ENCODE results near the gene POTEC.
"Not testable (repeated sequence)": the region's sequence is repeated elsewhere in the genome, so short reads cannot be mapped to it uniquely, and the experiment has no call there.

POTEC gene
- 0 reads per million in 3 experiments for total RNA-seq

DNA sequence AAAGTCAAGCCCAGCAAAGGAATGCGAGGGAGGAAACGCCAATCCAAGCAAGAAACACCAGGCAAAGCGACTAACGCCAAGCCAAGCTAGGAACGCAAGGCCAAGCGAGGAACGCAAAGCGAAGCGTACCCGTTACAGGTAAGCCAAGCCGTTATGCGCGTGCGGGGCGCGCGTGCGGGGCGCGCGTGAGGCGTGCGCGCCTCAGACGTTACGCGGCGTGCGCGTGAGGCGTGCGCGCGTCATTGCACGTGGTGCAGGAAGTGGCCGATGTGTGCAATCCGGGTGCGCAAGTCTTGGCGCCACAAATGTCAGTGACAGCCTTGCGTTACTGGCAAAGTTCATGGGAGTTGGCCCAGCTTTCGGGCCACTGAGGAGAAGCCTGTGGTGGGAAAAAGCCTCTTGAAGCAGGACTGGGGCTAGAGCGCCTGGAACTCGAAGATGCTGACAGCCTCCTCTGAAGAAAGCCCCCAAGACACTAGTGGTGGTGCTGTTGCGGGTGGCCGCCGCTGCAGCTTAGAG is at the start of gene POTEC:
POTEC (minus strand) TSS at position 155 of the 519 bp plus-strand sequence. CDS start 454 bp downstream, outside the sequence.
- not testable (repeated sequence) for DNase-seq

DNA sequence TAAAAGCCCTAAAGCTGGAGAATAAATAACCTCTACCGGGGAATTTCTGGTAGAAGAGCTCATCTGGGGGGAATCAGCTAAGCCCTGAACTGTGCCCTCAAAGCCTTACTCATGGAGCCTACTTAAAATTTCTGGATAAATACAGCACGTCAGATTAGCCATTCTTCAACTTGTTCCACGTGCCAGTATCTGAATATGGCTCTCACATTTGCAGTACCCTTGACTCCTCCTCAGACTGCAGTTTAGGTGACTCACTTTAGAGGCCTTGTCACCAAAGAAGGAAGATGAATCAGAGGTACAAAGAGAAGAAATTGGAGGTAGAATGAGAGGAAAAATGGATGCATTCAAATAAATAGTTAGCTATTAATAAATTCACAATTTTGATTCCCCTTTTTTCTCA is 34.6 kb upstream of the POTEC start:
- DNase-seq, result no peak

DNA sequence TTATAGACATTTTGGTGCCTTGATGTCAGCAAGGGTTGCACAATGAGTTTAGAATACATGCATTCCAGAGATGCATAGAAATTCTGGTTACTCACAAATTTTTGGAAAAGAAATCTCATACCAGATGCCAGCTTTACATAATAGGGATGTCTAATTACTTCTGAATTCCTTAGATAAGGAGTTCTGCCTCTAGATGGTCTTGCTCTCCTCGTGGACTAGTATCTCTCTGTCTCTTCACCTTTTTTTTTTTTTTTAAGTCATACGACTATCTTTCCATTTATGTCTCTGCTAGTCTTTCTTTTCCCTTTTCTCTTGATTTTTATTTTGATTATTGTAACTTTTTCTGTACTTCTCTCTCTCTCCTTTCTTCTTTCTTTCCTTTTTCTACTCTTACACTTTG is 16.1 kb upstream of the POTEC start:
- DNase-seq, result not testable (repeated sequence)

DNA sequence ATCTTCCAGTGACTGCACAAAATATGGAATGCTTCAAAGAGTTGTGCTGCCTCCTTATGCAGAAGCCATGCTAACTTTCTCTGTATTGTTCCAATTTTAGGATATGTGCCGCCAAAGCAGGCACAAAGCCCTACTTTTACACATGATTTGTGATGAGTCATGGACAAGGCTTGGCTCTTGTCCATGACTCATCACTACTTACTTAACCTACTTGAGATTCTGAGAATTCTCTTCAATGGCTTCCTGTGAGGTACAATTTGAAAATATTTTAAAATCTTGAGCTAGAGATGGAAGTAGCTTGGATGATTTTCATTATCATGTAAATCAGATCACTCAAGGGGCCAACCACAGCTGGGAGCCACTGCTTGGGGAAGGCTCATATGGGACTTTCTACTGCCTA is 11.7 kb downstream of the POTEC start:
- DNase-seq, result not testable (repeated sequence)

DNA sequence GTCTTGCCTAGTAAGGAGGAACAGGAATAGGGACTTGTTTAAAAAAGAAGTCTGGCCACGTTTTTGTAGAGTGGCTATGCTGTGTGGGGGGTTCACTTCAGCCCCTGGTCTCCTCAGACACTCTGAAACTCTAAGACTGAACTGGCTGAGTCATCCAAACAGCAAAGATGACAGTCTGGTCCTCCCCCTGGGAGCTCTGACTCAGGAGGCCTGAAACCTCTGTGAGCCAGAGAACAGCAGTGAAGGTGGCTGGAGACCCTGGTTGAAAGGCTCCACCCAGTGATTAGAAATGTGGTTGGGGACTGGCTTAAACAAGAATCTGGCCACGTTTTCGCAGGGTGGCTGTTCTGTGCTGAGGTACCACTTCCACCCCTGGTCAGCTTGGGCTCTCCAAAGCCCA is 32.7 kb downstream of the POTEC start:
- not testable (repeated sequence) for DNase-seq

DNA sequence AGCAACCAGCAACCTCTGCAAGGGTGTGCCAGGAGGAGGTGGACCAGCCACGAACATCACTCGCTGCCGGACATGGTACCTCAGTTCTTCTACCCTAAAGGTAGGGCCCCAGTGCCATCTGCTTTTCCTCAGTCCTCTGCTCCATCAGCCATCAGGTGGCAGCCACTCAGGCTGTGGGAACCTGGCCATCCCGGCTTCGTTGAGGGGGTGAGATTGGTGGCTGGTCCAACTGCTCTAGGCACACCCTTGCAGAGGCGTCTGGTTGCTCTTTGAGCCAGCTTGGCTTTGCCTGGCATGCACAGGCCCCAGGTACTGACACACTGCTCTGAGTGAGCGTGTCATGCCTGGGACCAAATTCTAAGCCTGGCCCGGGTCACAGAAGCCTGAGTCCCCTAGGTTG is 39.7 kb downstream of the POTEC start:
- not testable (repeated sequence) for DNase-seq

DNA sequence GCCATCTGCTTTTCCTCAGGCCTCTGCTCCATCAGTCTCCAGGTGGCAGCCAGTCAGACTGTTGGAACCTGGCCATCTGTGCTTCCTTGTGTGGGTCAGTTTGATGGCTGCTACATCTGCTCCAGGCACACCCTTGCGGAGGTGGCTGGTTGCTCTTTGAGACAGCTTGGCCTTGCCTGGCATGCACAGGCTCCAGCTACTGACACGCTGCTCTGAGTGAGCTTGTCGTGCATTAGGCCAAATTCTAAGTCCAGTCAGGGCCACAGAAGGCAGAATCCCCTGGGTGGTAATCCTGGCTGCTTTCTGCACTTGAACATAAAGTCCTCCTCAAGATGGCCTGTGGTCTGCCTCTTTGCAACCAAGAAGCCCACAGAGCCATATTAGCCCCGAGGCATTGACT is 41.5 kb downstream of the POTEC start:
- DNase-seq, result not testable (repeated sequence)

DNA sequence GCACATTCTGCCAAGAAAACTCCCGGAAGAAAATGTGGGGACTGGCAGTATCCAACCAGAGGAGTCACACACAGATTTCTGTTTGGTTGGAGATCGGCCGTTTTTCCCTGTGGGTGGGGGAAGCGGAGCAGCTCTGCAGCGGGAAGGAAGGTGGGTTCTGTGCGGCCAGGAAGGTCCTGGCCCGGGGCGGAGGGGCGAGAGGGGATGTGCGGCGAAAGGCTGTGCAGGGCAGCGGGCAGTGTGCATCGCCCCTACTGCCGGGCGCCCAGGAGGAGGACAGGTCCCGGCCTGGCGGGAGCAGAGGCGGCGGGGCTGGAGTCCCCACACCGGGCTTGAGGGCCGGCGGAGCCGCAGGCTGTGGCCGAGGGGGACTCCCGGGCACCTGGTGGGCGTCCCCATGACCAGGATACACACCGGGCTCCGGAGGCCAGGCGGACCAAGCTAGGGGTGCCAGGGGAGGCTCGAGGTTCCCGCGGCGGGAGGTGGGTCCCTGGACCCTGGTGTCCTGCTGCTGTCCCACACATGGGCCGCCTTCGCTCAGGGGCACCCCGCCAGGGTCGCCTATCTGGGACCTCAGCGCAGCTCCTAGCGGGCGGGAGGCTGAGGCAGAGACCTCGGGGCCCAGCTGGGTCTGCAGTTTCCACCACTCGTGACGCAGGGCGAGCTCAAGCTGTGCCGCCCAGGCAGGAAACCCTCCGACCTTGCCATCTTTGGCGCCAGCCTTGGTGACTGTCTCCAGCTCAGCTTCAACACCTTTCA is 54.0 kb downstream of the POTEC start:
- not testable (repeated sequence) for DNase-seq

DNA sequence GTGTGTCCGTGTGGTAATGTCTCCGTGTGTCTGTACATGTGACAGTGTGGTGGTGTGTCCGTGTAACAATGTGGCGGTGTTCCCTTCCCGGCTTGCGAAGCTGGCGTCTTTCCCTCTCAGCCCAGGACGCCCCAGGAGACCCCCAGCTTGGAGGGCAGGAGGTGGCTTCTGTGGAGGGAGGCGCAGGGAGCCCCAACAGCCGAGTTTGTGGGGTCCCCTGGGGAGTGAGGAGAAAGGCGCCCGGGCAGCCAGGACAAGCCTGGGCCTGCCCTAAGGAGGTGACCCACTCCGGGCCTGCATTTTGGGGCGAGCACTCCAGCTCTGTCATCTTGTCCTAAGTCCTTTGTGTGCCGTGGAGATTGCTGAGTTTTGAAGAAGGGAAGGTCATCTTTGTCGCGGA is 54.6 kb downstream of the POTEC start:
- not testable (repeated sequence) for DNase-seq

DNA sequence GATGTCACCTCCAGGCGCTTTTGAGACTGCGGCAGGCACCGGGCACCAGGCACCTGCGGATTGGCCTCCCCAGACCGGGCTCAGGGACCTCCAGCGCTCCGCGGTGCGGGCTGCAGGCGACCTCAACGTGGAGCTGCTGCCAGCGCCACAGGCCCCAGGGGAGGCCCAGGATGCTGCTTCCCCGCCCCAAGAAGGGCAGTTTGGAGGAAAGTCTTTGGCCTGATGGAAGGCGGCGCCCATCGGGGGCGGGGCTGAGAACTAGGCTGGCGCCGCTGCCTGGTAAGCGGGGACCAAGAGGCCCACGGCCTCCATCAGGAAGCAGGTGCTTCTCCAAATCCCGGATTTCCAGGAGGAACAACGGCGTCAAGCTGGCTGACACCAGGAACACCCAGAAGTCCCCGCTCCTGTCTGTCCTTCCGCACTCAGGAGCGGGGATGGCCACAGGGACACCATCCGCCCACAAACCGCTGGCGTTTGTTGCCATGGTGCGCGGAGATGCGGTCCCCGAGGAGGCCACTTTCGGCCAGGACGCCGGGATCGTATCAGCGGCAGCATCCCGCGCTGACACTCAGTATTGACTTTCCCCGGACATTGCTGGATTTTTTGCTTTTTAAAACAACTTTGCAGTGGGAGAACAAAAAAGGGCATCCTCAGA is 56.3 kb downstream of the POTEC start:
- DNase-seq, result not testable (repeated sequence)

DNA sequence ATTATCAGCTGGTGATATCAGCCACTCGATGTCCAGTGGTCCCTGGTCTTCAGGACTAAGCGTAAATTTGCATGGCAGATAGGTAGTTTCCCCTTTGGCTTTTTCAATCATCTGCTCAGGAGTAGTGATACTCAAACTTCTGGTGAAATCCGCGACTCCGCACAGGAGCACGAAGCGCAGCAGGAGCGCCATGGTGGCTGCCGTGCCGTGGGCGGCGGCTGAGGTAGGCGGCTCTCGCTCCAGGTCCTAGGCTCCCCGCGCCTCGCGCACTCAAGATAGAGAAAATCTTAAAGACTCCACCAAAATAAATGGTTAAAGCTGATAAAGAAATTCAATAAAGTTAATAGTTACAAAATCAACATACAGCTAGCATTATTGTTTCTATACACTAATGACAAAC is 64.3 kb downstream of the POTEC start:
- not testable (repeated sequence) for DNase-seq

DNA sequence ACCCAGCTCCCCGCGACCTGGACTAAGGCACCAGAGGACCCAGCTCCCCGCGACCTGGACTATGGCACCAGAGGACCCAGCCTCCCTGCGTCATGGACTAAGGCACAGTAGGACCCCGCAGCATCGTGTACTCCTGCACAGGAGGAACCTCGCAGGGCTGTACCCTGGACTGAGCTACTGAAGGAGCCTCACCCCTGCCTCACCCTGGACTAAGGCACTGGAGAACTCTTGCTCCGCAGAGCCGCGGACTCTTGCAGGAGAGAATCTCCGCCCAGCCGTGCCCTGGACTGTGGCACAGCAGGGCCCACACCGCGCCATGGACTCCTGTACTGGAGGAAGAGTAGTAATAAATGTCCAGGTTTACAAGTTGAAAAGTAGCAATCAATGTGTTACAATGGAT is 67.9 kb downstream of the POTEC start:
- not testable (repeated sequence) for DNase-seq

DNA sequence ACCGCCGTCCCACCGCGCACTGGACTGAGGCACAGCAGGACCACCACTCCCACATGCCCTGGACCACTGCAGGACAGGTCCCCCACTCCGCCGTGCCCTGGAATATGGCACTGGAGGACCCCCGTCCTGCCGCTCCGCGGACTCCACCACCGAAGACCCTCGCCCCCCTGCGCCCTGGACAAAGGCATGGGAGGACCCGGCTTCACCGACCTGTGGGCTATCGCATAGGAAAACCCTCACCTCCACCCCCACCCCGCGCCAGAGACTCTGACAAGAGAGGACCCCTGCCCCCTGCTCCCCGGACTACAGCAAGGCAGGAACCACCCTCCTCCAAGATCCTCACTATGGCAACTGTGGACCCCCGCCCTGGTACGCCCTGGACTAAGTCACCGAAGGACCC is 68.6 kb downstream of the POTEC start:
- DNase-seq, result not testable (repeated sequence)

DNA sequence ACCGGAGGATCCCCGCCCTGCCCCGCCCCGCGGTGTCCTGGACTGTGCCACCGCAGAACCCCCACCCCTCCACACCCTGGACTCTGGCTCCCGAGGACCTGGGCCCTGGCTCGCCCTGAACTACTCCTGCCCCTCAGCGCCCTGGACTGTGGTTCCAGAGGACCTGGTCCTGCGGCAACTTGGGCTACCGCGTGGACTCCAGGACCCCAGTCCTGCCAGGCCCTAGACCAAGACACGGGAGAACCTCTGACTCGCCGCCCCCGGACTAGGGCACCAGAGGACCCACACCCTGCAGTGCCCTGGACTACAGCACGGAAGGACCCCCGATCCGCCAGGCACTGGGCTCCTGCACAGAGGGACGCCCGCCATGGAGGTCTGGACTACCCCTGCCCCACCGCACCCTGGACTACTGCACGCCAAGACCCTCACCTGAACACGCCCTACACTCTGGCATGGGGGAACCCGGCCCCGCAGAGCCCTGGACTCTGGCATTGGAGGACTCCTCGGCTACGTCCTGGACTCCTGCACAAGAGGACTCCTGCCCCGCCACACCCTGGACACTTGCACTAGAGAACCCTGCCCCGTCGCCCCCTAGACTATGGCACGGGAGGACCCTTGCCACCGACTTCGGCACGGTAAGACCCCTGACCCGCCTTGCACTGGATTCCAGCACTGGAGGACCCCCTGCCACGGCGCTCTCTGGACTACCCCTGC is 69.2 kb downstream of the POTEC start:
- not testable (repeated sequence) for DNase-seq

DNA sequence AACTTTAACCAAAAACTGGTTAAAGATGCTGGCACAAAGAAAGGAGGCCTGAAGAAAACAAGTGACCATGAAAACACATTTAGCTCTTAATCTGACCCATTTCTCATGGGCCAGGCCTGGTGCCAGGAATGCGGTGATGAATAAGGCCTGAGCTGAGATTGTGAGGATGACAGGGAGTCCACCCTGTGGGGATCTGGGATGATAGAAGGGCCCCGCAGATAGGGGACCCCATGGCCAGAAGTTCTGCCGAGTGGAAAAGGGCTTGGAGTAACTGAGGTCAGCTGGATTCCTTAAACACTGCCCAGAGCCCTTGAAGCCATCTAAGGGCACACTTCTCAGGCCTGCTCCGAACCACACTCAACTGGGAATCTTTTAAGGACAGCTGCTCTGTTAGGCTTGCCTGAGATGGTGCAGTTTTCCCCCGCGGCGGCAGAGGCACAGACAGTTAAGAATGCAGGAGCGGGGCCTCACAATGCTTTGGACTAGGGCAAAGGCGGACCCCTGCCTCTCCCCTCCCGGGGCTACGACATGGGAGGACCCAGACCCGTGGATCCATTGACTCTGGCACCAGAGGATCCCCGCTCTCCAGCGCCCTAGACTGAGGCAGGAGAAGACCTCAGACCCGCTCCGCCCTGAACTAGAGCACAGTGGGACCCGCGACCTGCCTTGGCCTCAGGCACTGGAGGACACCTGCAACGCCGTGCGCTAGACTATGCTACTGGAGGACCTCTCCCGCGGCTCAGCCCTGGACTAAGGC is 70.0 kb downstream of the POTEC start:
- DNase-seq, result not testable (repeated sequence)

DNA sequence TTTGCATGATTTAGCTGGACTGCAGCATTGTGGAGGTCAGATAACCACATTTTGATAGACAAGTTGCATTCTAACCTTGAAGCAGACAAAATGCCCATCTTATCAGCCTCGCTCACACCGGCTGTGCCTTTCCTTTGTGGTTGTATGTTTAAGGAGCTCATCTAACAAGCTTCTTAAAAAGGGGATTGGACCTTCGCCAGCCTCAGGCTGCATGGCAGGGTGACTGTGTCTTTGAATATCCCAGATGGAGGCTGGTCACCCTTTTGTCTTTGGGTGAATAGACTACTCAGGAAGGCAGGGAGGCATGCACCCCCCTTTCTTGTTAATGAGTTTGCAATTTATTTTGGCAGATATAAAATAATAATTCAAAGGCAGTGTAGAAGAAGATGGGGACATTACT is 72.1 kb downstream of the POTEC start:
- DNase-seq, result not testable (repeated sequence)

DNA sequence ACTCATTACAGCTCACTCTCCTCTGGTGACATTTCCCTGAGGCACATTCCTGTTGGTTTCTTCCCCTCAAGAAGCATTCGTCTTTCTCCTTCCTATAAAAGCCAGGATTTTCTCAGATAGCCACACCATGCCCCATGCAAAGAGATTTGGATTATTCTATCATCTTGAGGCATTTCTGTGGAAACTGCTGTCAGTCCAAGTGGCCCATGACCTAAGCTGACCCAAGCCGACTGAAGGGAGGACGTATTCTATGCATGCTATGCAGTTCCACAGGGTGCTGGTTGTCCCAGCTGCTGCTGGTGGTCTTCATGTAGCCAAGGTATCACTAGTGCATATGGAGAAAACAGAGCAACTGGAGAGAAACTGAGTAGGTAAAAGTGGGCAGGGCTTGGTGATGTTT is 73.0 kb downstream of the POTEC start:
- DNase-seq, result not testable (repeated sequence)

DNA sequence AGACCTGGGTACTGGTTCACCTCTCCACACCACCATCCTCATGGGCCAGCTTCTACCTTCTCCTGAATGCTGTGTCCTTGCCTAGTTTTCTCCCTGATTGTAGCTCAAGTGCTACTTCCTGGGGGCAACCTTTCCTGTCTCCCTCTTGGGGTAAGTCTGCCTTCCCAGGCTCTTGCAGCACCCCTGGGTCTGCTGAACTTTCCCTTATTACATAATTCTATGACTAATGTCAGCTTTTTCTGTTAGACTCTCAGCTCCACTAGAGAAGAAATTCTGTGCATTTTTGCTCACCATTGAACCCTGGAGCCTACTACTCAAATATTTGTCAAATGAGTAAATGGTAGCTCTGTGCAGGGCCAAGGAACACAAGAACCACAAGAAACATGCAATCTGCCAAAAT is 73.4 kb downstream of the POTEC start:
- DNase-seq, result not testable (repeated sequence)

DNA sequence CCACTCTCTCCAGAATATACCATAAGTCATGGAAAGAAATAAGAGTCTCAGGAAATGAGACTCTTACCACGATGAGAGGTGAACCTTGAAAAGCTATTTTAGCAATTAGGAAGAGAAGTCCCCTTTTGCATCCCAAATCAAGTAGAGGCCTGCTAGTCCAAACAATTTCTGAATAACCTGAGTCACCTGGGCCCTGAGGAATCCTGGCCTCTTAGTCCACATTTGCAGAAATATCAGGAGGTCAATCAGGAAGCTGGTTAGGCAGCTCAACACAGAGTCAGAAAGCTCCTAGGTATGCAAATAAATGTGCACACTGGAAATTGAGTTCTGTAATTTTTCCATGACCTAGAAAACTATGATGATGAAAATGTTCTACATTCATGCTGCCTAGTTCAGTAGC is 77.4 kb downstream of the POTEC start:
- not testable (repeated sequence) for DNase-seq
